Brain pericyte (primary cell): ENCODE data around the gene KRTAP4-9.
"Not testable (repeated sequence)": the region's sequence is repeated elsewhere in the genome, so short reads cannot be mapped to it uniquely, and the experiment has no call there.

Experiments
- DNase-seq: peaks from one replicate; pipeline ENCODE4 v3.0.0-alpha.2; 2012; ENCODE audit warnings: low read depth, low spot score

Gene KRTAP4-9

DNA sequence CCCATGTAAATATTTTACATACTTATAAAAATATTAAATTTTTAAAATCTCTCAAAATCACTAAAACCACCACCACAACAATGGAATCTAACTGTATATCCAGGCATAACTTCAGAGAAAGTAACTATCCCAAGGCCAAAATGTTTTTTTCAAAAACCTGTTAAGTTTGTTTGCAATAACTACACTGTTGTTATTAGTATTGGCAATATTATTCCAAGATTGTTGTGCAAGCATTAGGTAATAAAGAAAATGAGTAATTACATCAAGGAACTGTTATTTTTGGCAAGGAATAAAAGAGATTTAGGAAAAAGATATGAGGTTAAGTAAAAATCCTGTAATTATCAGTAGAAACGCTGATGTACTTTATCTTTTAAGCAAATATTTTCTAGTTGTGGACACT is 22.2 kb downstream of the KRTAP4-9 start:
- no peak for DNase-seq

DNA sequence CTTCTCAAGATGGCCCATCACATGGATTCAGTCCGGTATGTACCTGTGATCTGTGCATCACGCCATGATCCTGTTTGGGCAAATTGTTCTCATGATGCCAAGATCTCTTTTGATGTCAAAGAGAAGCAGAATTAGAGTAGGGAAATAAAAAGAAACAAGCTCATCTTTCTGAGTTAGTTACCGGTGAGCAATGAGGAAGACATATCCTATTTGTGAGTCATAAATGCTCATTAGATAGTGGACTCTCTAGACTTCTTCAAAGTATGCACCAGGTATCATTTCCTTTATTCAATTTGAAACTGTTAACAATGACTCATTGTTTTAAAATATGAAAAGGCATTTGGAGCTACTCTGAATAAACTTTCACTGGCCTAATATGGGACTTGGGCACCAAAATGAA is 26.8 kb downstream of the KRTAP4-9 start:
- DNase-seq: no peak

DNA sequence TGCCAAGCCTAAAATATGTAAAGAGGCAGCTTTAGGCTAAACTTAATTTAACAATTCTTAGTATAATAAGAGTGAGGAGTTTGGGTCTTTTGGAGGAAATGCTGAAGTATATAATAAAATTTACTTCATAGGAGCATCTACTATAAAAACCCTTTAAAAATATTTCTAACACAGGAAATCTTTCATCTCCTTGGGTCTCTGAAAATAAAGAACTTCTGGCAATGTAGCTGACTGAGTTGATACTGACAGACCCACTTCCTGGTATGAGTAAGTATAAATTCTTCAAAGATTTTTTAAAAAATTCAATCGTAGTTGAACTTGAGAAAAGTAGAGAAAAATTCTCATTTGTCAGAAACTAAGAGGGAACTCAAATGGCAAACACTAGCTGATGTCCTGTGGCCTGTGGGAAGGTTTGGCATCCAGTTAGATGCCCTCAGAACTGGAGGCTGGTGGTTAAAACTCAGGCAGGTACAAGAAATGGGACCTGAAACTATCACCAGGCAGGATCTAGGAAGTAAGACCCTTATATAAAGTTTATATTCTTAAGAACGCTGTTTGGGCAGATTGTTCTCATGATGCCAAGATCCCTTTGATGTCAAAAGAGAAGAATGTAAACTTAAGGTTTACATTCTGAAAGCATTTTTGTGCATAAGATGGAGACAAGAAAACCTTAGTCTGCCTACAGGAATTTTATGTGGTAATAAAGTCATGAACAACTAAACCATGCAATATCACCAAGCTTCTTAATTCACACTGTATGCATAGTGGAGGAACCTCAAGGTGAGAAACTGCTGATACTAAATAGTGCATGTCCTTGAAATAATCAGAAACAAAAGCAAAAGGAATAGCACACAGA is 28.9 kb downstream of the KRTAP4-9 start:
- no peak for DNase-seq

DNA sequence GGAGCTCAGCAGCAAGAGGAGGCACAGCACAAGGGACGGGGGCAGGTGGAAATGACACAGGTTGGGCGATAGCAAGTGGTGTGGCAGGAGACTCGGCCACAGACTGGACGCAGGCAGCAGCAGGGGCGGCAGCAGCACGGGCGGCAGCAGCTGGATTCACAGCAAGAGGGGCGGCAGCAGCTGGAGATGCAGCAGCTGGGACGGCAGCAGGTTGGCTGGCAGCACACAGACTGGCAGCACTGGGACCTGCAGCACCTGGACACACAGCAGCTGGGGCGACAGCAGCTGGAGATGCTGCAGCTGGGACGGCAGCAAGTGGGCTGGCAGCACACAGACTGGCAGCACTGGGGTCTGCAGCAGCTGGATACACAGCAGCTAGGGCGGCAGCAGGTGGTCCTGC is 34.7 kb downstream of the KRTAP4-9 start:
- not testable (repeated sequence) for DNase-seq

DNA sequence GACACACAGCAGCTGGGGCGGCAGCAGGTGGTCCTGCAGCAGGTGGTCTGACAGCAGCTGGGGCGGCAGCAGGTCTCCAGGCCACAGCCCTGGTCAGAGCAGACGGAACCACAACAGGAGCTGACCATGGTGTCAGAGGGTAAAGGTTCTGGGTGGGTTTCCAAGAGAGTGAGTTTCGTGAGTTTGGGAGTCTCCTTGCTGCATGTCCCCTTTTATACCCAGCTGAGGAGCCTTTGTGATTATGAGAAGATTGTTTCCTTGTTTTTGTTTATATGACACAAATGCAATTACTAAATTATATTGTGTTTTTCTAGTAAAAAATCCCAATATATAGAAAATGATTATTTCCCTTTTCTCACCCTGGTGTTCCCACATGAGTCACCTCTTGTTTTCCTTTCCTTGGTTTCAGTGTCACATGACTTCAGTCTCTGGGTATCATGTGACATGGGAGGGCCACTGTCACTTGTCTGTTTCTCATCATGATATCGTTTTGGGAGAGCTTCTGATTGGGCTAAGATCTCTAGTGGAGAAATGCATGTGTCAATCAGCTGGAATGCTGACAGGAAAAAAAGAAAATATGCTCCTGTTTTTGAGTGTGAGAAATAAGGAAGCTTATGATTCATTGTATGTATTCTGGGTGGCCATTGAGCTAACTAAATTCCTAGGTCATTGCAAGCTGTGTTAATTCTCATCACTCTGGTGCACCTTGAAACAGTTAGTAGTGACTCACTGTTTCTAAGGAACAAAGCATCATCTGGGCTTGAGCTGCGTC is 35.4 kb downstream of the KRTAP4-9 start, which contains the start of gene KRTAP4-6:
Gene KRTAP4-6 (minus strand): TSS at position 185 of the 772 bp plus-strand sequence. CDS start 57 bp downstream, at position 128.
- DNase-seq: no peak

DNA sequence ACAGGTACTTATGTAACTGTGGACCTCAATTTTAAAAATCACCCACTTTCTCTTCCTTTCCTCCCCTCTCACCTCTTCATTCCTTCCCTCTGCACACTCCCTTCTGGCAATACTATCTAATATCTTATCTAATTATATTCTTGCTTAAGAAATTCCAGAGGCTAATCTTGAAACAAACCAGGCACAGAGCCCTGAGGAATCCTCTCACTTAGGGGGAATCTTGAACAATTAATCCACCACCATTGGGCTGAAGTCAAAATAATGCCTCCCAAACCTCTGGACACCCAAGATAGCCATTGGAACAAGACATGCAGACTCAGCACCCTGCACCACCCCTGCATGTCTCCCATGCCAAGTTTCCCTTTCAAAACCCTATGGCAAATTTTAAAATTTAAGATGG is 36.2 kb downstream of the KRTAP4-9 start:
- DNase-seq: no peak

DNA sequence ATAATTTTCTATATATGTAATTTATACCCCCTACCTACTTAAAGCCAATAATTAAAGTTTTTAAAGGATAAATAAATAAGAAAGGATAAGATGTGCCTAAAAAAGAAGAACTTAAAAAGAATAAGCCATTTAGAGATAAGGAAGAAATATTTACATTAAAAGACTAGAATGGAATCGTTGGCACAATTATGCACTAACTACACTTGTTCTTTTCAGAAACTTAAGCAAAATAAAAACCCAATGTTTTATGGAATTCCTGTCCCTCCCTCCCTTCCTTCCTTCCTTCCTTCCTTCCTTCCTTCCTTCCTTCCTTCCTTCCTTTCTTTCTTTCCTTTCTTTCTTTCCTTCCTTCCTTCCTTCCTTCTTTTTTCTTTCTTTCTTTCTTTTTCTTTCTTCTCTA is 39.7 kb downstream of the KRTAP4-9 start:
- DNase-seq: no peak

DNA sequence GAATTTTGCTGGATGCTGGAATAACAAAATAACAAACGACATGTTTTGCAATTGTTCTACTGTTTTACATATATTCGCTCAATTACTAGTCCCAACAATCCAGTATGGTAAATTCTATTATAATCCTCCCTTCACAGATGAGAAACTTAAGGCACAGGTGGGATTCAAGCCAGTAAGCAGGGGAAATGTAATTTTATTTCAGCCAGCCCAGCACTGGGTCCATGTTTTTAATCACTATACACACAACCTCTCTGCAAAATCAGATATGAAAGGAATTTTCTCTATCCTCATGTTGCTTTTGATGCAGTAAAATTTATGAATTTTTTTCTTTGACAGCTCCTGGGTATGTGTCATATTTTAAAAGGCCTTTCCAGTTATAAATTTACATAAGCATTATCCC is 40.1 kb downstream of the KRTAP4-9 start:
- no peak for DNase-seq

DNA sequence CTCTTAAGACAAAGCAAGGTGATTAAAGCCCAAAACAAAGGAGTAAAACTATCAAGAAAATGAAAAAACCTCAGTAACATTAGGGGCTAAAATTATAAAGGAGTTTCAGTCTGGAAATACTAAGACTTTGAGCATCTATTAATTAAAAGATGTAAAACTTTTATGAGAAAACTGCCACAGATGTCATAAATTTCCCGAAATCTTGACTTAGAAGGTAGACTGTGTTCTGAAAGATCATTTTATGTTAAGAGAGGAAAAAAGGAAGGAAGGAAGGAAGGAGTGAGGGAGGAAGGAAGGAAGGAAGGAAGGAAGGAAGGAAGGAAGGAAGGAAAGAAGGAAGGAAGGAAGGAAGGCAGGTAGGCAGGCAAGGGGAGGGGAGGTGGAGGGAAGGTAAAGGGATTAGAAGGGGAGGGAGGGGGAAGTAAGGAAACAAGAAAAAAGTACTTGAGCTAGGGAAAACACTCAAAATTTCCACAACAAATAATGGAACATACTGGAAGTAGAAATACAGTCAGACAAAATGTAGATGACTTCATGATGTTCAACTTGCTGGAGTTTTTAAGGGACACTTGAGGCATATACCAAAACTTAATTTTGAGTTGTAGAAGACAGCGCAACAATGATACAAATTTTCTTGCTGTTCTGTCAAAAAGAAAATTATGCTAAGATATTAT is 42.5 kb downstream of the KRTAP4-9 start:
- DNase-seq: no peak

DNA sequence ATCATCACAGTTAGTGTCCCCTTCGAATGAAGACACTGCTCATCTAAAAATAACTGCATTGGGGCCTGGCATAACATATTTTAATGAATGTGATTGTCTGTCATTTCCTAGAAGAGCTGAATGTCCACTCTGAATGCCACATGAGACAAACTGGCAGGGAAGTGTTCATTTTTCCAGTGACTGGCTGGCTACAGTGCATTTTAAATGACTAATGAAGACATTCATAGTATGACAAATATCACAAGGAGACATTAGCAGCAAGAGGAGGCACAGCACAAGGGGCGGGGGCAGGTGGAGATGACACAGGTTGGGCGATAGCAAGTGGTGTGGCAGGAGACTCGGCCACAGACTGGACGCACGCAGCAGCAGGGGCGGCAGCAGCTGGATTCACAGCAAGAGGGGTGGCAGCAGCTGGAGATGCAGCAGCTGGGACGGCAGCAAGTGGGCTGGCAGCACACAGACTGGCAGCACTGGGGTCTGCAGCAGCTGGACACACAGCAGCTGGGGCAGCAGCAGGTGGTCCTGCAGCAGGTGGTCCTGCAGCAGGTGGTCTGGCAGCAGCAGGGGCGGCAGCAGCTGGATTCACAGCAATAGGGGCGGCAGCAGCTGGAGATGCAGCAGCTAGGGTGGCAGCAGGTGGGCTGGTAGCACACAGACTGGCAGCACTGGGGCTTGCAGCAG is 43.9 kb downstream of the KRTAP4-9 start:
- not testable (repeated sequence) for DNase-seq

DNA sequence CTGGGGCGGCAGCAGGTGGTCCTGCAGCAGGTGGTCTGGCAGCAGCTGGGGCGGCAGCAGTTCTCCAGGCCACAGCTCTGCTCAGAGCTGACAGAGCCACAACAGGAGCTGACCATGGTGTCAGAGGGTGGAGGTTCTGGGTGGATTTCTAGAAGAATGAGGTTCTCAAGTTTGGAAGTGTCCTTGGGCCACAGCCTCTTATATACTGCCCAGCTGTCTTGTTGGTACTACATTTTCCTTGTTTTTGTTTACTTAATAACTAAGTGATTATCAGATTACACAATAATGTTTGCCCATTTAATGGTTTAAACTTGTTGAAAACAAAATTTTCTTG is 44.4 kb downstream of the KRTAP4-9 start, which contains the start of gene KRTAP4-5:
Gene KRTAP4-5 (minus strand): TSS at position 174 of the 334 bp plus-strand sequence. CDS start 58 bp downstream, at position 116.
- no peak for DNase-seq

DNA sequence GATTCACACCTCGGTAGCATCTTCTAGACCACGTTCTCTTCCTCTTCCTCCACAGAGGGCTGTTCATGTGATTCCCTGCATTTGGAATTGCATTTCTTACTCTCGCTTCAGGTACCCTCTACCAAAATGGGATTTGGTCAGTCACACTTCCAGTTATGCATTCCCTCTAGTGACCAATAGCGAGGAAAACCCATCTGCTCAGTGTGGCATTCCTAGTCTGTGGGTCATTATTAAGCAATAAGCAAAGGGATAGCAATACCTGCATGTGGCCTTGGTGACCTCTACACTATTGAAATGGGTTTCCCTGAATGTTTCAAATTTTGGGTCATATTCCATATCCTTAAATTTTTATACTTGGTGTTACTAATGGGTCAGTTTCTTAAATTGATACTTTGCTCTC is 44.8 kb downstream of the KRTAP4-9 start:
- no peak for DNase-seq

DNA sequence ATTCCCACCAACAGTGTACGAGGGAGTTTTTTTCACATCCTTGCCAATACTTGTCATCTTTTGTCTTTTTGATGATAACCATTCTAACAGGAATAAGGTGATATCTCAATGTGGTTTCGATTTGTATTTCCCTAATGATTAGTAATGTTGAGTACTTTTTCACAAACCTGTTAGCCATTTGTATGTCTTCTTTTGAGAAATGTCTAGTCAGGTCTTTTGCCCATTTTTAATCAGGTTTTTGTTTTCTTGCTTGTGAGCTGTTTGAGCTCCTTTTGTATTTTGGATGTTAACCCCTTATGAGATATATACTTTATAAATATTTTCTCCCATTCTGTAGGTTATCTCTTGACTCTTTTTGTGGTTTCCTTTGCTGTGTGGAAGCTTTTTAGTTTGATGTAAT is 46.3 kb downstream of the KRTAP4-9 start:
- no peak for DNase-seq

DNA sequence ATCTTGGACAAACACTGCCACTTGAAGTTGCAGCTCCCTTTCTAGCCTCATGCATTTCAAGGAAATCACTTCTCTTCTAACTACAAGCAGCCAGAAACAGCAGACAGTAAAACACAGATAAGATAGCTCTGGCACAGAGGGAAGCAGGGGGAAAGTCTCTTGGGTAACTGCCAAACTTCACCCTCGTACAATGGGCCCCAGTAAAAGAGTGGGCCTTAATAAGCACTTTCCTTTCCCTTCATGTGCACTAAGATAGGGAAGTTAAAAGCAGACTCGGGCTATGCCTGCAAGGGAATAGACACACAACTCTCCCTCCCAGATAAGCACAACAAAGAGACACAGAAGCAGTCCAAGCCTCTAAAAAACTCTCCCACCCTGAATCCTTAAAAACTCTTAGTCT is 48.7 kb downstream of the KRTAP4-9 start:
- DNase-seq: no peak
